DMS53 treated with DMSO at 0.1 percent for 48 hours (cell line): Measurements from ENCODE around the gene TRIM27.
"Not testable (repeated sequence)": the region's sequence is repeated elsewhere in the genome, so short reads cannot be mapped to it uniquely, and the experiment has no call there.

Source experiments
- DNase-seq: peaks from one replicate; lab custom pipeline; 2025; ENCODE audit not compliant: unreplicated experiment; lab: John Stamatoyannopoulos, UW

The TRIM27 gene

DNA sequence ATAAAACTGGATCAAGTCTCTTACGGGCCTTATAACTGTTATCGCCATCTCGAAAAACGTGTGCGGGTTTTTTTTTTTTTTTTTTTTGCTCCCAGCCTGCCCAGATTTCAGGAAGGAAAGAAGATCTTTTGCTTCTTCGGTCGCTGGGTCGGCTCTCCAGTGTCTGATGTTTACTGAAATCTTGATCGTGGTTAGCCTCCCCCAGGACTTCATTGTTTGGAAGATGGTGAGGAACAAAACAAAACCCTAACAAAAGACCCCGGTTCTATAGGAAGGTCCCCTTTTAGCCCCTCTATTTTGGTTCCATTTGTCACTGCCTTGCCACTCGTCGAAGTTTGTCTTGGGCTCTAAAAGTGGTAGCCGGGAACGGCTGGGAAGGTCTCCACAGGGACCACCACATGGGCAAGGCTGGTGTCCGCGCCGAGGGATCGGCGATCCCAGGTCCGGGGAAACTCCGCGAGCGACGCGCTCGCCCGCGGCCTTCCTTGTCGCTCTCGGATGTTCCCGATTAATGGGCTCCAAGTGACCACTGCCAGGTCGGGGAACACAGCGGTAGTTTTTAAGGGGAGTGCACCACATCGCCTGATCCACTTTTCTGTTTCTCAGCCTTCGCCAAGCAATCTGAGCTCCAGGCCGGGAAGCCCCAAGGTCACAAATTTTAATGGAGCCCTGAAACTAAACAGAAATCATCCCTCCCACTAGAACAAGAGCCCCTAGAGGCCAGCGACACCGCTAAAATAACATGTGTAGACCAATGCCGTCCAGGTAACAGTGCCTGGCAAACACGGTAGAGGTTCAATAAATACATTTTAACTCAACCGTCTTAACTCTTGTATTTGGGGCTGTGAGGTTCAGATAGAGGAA lies 27.0 kb downstream of the TRIM27 start:
- DNase-seq = peak; percentile 63

DNA sequence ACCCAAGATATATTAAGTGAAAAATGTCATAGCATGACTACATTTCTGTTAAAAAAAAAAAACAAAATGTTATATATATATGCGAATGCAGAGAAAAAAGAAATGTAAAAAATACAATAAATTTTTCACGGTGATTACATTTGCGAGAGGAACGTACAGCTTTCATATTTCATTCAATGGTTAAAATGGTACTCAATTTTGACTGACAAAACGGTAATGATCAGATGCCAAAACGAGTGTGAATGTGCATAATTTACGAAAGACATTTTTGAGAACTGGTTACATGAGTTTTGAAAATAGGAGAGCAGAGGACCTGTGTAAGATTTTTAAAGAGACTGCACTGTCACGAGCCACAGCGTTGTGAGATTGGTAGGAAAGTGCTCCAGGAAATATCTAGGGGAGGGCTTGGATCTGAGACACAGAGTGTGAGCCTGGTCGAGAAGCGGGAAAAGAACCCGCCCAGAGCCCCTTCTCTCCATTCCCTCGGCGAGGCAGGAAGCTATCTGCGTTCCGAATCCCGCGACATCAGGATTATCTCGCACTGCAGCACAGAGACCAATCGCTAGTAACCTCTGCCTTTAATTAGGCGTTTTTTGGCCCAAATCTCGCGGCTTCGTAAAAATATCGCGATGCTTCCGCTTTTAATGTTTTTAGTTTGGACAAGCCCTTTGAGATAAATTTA lies 28.5 kb downstream of the TRIM27 start:
- DNase-seq = peak; percentile 92

DNA sequence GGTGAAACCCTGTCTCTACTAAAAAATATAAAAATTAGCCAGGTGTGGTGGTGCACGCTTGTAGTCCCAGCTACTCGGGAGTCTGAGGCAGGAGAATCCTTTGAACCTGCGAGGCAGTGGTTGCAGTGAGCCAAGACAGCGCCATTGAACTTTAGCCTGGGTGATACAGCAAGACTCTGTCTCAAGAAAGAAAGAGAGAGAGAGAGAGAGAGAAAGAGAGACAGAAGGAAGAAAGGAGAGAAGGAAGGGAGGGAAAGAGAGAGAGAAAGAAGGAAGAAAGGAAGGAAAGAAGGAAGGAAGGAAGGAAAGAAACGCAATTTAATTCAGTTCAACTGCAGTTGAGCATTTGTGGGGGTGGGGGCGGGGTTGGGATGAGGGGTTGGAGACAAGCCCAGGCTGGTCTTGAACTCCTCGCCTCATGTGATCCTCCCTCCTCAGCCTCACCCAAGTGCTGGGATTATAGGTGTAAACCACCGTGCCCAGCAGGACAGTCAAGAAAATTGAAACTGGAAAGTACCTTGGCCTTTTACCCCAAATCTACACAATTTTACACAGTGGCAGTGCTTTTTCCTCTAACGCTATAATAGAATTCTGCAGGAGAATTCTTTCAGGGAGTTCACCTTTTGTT lies 30.5 kb downstream of the TRIM27 start:
- no peak for DNase-seq

DNA sequence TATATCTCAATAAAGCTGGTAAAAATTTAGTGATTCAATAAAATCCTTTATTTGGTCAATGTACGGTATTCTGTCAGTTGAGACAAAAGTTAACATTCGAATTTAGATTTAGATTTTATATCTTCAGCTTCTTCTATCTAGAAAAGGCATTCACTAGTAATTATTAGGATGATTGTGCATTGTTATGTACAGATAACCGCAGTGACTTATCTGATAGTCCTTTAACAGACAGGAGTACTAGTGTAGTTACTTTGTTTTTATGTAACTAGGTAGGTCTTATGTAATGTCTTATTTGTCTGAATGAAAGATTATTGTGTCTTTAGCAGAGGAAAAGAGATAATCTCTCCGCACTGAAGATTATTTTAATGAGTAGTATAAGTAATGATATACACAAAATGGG lies 31.3 kb downstream of the TRIM27 start:
- DNase-seq = no peak

DNA sequence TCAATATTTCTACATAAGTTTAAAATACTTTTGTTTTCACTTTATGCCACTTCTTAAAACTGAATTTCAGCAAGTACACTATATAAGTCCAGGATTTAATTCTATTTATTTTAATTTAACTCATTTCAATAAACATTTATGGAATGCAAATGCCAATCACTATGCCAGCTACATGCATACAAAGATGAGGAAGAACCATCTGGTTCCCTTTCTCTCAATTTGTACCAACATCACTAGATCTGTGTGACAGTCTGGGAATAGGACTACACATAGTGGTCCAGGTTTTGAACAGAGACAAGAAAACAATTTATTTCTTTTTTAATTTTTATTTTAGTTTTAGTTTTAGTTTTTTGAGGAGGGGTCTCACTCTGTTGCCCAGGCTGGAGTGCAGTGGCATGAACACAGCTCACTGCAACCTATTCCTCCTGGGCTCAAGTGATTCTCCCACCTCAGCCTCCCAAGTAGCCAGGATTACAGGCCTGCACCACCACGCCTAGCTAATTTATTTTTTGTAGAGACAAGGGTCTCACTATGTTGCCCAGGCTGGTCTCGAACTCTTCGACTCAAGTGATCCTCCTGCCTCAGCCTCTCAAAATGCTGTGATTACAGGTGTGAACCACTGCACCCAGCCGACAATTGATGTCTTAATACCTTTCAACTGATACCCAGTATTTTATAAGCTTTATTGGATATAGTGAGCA lies 35.8 kb downstream of the TRIM27 start:
- DNase-seq = no peak

DNA sequence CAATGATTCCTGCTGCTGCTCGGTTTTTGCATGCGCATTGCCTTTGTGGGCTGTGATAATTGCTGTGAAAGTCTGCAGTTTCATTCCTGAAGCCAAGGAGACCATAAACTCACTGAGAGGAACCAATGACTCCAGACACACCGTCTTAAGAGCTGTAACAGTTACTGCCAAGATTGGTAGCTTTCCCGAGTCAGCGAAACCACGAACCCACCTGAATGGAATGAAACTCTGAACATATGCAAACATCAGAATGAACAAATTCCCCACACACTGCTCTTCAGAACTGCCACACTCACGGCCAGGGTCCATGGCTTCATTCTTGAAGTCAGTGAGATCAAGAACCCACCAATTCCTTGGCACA lies 37.7 kb downstream of the TRIM27 start:
- no peak for DNase-seq

DNA sequence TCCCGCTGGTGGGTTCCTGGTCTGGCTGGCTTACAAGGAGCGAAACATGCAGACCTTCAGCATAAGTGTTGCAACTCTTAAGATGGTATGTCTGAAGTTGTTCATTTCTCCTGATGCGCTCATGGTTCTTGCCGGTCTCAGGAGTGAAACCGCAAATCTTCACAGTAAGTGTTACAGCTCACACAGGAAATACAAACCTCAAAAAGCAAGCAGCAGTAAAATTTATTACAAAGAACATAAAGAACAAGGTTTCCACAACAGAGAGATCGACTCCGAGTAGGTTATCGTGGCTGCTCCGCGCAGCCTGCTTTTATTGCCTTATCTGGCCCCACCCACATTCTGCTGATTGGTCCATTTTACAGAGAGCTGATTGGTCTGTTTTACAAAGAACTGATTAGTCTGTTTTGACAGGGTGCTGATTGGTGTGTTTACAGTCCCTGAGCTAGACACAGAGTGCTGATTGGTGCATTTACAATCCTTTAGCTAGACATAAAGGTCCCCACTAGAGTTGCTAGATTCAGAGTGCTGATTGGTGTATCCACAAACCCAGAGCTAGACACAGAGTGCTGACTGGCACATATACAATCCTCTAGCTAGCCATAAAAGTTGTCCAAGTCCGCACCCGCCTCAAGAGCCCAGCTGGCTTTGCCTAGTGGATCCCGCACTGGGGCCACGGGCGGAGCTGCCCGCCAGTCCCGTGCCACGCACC lies 39.2 kb downstream of the TRIM27 start:
- DNase-seq = no peak

DNA sequence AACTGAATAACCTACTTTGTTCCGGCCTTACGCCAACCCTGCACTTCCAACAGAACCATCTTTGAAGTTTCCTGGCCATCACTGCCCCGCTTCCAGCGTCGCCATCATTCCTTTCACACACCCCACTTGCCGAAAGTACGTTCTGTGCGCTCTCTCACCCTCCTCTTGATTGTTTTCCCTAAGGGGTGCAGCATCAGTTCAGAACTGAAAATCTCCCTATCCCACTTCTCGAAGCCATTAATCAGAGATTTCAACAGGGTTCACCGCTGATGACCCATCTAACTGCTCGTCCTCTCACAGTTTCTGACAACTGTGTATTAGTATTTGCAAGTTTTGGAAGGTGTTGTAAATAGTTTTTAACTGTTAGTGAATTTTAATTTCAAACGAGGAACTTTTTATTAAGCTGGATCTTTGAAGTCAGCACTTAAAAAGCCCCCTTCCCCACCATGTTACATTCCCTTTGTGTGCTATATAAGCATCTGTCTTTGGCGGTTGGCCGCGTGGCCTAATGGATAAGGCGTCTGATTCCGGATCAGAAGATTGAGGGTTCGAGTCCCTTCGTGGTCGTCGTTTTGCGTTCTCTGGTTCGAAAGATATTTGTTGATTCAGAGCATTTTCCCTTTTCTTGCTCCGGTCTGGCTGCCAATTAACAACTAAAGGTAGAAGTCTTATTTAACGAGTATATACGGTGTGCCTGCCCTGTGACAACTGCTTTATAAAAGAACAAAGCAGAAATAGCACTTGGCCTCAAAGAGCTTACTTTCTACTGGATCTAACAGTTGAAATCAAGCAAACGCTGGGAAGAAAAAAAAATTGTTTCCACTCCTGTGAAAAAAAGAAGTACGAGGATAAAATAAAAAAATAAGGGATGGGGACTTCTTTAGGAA lies 42.6 kb downstream of the TRIM27 start:
- peak; percentile 50 for DNase-seq

DNA sequence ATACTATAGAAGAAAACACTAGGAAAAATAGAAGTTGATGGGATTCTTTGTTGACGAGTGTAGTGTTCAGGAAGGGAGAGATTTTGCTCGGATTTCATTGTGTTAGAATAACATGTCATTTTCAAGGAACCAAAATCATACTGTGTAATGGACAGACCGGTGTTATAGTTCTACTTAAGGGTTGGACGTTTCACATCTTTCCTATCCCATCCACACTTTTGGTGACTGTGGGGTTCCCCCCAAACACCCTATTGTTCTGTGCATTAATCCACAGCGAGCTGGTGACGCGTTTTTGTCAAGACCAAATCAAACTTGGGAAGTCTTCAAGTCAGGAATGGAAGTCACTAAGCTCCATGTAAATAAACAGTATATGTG lies 43.3 kb downstream of the TRIM27 start:
- no peak for DNase-seq

DNA sequence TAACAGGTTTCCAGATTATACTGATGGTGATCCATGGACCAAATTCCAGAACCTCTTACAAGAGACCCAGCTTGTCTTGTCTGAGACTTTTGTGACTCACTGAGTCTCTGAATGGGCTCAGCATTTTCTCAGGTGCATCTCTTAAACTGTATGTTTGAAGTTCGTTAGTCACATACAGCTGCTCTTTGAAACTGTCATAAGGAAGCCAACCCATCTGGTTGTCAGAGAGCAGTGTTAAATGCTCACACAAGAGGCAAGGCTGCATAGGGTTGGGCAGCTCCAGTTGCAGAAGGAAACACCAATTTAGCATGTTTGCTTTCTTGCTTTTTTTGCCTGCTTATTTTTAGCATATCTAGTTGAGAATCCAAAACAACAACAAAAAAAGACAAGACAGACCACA lies 47.1 kb downstream of the TRIM27 start:
- DNase-seq = no peak

DNA sequence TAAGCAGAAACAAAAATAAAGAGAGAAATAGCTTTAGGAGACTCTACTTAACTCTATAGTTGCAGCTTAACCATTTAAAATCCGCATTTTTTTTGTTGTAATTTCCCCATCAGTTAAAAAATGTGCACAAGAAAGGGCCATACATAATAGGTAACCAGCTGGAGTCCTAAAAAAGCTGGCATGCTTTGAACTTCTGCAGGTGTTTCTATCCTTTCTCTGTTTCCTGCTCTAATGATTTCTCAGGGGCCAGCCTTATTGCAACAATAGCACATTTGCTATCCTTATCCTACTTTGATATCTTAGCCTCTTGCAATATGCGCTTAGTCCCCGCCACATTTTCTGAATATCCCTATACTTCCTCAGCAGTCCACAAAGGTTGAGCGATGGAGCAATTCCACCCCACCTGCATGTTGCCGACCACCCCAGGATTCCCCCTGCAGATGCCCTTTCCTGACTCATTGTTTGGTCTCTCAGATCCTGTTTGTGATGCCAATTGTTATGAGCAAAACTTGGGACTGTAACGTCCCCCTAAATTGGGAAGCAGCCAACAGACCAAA lies 48.5 kb downstream of the TRIM27 start:
- no peak for DNase-seq

DNA sequence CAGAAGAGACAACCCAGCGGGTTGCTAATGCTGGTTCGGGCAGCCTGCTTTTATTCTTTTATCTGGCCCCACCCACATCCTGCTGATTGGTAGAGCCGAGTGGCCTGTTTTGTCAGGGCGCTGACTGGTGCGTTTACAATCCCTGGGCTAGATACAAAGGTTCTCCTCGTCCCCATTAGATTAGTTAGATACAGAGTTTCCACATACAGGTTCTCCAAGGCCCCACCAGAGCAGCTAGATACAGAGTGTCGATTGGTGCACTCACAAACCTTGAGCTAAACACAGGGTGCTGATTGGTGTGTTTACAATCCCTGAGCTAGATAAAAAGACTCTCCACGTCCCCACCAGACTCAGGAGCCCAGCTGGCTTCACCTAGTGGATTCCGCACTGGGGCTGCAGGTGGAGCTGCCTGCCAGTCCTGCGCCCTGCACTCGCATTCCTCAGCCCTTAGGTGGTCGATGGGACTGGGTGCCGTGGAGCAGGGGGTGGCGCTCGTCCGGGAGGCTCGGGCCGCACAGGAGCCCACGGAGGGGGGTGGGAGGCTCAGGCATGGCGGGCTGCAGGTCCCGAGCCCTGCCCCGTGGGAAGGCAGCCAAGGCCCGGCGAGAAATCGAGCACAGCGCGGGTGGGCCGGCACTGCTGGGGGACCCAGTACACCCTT lies 51.5 kb downstream of the TRIM27 start:
- not testable (repeated sequence) for DNase-seq

DNA sequence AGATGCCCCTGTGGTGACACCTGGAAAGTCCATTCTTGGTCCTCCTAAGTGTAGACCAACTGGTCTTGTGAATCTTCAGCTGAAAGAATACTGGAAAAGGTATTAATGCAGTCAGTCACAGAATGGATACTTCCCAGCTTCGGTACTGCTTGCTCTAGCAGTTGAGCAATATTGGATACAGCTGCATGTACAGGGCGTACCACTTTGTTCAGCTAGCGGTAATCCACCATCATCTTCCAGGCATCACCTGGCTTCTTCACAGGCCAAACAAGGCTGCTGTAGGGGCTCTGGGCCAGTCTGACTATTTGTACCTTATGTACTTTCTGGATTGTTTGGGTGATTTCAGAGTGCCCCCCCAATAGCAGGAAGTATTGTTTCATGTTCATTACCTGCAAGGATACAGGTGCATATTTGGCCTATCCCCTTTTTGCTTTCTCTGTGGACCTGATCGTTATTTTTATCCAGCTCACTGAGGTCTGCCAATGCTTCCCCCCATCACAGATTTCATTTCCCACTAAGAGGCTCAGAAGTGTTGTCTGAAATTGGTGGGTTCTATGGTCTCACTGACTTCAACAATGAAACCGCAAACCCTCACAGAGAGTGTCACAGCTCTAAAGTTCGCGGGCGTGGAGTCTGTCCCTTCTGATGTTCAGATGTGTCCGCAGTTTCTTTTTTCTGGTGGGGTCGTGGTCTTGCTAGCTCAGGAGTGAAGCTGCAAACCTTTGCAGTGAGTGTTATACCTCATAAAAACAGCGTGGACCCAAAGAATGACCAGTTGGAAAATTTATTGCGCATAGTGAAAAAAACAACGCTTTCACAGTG lies 52.2 kb downstream of the TRIM27 start:
- DNase-seq = no peak

DNA sequence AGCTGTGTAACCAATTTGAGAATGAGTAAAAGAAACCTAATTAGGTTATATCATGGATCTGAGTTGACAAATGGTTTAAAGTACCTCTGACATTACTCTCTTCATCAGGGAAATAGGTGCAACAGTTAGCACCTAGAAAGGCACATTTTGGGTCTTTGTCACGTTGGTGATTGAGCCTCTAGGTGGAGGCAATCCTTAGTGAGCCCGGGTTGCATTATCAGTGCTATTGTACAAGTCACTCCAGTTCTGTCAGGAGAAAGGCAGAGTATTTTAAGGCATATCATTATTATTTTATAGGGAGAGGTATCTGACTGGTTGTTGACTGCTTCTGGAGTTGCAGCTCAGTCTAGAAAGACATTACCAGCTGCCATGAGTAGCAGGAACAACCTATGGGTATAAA lies 54.9 kb downstream of the TRIM27 start:
- no peak for DNase-seq

DNA sequence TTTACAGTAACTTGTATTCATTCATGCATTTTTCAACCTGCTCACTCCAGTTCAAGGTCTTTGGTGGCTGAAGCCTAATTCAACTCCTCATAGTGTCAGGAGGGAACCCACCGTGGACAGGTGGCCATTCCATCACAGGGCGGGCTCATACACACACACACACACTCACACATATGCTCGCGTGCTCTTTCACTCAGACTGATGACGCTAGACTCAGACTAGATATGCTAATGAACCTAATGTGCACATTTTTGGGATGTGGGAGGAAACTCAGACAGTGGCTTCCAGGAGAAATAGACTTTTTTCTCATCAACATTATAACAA lies 56.7 kb downstream of the TRIM27 start:
- no peak for DNase-seq

DNA sequence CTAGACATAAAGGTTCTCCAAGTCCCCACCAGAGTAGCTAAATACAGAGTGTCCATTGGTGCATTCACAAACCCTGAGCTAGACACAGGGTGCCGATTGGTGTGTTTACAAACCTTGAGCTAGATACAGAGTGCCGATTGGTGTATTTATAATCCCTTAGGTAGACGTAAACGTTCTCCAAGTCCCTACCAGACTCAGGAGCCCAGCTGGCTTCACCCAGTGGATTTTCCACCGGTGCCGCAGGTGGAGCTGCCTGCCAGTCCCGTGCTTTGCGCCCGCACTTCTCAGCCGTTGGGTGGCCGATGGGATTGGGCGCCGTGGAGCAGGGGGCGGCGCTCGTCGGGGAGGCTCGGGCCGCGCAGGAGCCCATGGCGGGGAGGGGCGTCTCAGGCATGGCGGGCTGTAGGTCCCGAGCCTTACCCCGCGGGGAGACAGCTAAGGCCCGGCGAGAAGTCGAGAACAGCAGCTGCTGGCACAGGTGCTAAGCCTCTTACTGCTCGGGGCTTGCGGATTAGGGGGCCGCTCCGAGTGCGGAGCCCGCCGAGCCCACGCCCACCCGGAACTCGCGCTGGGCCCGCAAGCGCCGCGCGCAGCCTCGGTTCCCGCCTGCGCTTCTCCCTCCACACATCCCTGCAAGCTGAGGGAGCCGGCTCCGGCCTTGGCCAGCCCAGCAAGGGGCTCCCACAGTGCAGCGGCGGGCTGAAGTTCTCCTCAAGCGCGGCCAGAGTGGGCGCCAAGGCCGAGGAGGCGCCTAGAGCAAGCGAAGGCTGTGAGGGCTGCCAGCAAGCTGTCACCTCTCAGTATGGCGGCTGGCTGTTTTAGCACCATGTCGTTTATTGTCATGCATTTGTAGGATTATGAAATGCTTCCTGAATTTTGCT lies 57.3 kb downstream of the TRIM27 start:
- peak; percentile 26 for DNase-seq

DNA sequence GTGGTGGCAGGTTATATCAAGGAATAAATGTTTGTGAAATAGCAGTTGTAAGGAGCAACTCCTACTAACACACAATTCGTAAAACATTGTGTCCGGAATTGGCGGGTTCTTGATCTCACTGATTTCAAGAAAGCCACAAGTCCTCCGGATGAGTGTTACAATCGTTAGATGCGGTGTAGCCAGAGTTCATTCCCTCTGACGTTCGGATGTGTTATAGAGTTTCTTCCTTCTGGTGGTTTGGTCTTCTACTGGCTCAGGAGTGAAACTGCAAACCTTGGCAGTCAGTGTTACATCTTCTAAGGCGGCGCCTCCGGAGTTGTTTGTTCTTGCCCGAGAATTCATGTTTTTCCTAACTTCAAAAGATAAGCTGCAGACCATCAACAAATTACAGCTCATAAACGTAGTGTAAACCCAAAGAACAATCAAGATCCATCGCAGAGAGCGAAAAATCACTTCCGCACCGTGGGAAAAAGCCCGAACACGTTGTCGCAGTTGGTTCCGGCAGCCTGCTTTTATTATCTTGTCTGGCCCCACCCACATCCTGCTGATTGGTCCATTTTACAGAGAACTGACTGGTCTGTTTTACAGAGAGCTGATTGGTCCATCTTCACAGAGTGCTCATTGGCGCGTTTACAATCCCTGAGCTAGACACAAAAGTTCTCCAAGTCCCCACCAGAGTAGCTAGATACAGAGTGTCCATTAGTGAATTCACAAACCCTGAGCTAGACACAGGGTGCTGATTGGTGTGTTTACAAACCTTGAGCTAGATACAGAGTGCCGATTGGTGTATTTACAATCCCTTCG lies 58.2 kb downstream of the TRIM27 start:
- peak; percentile 54 for DNase-seq
